Endodermal cell (in vitro differentiated cells): ENCODE results near the gene PLEKHO1. TPM values are rescaled to one million over a fixed set of nuclear protein-coding genes. Genes with fewer than 3 reads are reported as not detected.

Experiments used
- total RNA-seq, 2 donors: library from RNA; stranded (reverse); fragmentation: NEBNext Ultra II Directional in 1 of 2; extraction: Animal tissue kit (Norgen Biotek cat#: 25700) in 1 of 2; gene quantifications; 2 replicates in 1 of 2; 3 replicates in 1 of 2; pipeline ENCODE4 v1.2.1, GENCODE V29; 2021

PLEKHO1 gene
- total RNA-seq, 2 donors from 2014 or later = 42.9 to 46.0 TPM

Other genes starting within 250 kb of the PLEKHO1 start
- 10 to 100 TPM; 25.6 to 26.2 TPM for gene SV2A, start 232.1 kb upstream of the PLEKHO1 start, total RNA-seq
- 10 to 100 TPM; 85.8 to 93.8 TPM for gene SF3B4, start 222.1 kb upstream of the PLEKHO1 start, total RNA-seq
- 1 to 10 TPM; 4.7 to 6.6 TPM for gene MTMR11, start 213.0 kb upstream of the PLEKHO1 start, total RNA-seq
- 10 to 100 TPM; 26.6 to 31.1 TPM for gene OTUD7B, start 139.2 kb upstream of the PLEKHO1 start, total RNA-seq
- gene VPS45, start 82.1 kb upstream of the PLEKHO1 start, total RNA-seq = 10 to 100 TPM; 32.6 to 35.0 TPM
- 10 to 100 TPM; 59.2 to 78.1 TPM for gene ANP32E, start 86.2 kb downstream of the PLEKHO1 start, total RNA-seq
- 10 to 100 TPM; 53.3 to 54.0 TPM for gene CA14, start 107.9 kb downstream of the PLEKHO1 start, total RNA-seq
- 100 to 1,000 TPM; 126 to 131 TPM for gene APH1A, start 119.1 kb downstream of the PLEKHO1 start, total RNA-seq
- gene C1orf54, start 122.9 kb downstream of the PLEKHO1 start, total RNA-seq = 10 to 100 TPM; 12.4 to 20.5 TPM
- 1 to 10 TPM; 3.3 to 6.8 TPM for gene CIART, start 132.6 kb downstream of the PLEKHO1 start, total RNA-seq
- 10 to 100 TPM; 89.9 to 95.3 TPM for gene MRPS21, start 143.9 kb downstream of the PLEKHO1 start, total RNA-seq
- gene PRPF3, start 171.6 kb downstream of the PLEKHO1 start, total RNA-seq = 10 to 100 TPM; 70.7 to 75.6 TPM
- 10 to 100 TPM; 33.1 to 35.9 TPM for gene RPRD2, start 214.2 kb downstream of the PLEKHO1 start, total RNA-seq